ENCODE results near the gene PLXNB3.

GRCh38 chrX:153779891-153780677, 16.0 kb downstream of the PLXNB3 start:
- TF ChIP-seq CTCF (IDR thresholded peaks at IDR 0.05) = no peak
- TF ChIP-seq POLR2A (IDR thresholded peaks at IDR 0.05) = no peak
- TF ChIP-seq POLR2AphosphoS5 (IDR thresholded peaks at IDR 0.05) = no peak
- TF ChIP-seq EP300 (IDR thresholded peaks at IDR 0.05; ENCODE audit: low read depth) = no peak
